H9 (cell line): ENCODE measurements around the gene FHL3. TPM values are rescaled to one million over a fixed set of nuclear protein-coding genes. Genes with fewer than 3 reads are reported as not detected.

Experiments used
- DNase-seq: peaks from one replicate; pipeline ENCODE4 v3.0.0-alpha.2; 2017
- H2AFZ ChIP-seq: one replicate; pipeline ENCODE4 v1.6.1; 2013; ENCODE audit warnings: mild to moderate bottlenecking, low read length, control low read depth, moderate library complexity
- H2AK5ac ChIP-seq: 2 replicates; pipeline ENCODE4 v1.6.1; 2013; ENCODE audit warnings: low read length, control low read depth, mixed read lengths; ENCODE audit not compliant: insufficient read length
- H2BK120ac ChIP-seq: one replicate; pipeline ENCODE4 v1.6.1; 2013; ENCODE audit warnings: low read depth, mild to moderate bottlenecking, low read length, control low read depth, inconsistent platforms; ENCODE audit not compliant: poor library complexity, severe bottlenecking
- H2BK12ac ChIP-seq: 2 replicates; pipeline ENCODE4 v1.6.1; 2013; ENCODE audit warnings: low read length, control low read depth, mixed read lengths, low read depth; ENCODE audit not compliant: insufficient read length
- H2BK15ac ChIP-seq: 2 replicates; pipeline ENCODE4 v1.6.1; 2013; ENCODE audit warnings: low read depth, low read length, control low read depth
- H2BK20ac ChIP-seq: one replicate; pipeline ENCODE4 v1.6.1; 2013; ENCODE audit warnings: low read depth, mild to moderate bottlenecking, low read length, control low read depth, inconsistent platforms; ENCODE audit not compliant: poor library complexity, severe bottlenecking
- H2BK5ac ChIP-seq: 2 replicates; pipeline ENCODE4 v1.6.1; 2013; ENCODE audit warnings: low read length, control low read depth, mixed read lengths; ENCODE audit not compliant: insufficient read length
- H3K14ac ChIP-seq: 2 replicates; pipeline ENCODE4 v1.6.1; 2013; ENCODE audit warnings: low read length, control low read depth; ENCODE audit not compliant: insufficient read depth
- H3K18ac ChIP-seq: 2 replicates; pipeline ENCODE4 v1.6.1; 2013; ENCODE audit warnings: low read depth, mild to moderate bottlenecking, mixed read lengths, low read length, control low read depth; ENCODE audit not compliant: insufficient read length
- H3K23ac ChIP-seq: 2 replicates; pipeline ENCODE4 v1.6.1; 2013; ENCODE audit warnings: low read length, control low read depth, mixed read lengths, low read depth; ENCODE audit not compliant: insufficient read length
- H3K23me2 ChIP-seq: 2 replicates; pipeline ENCODE4 v1.6.1; 2013; ENCODE audit warnings: low read depth, mild to moderate bottlenecking, mixed read lengths, low read length, control low read depth; ENCODE audit not compliant: insufficient read length, poor library complexity, severe bottlenecking
- H3K27ac ChIP-seq: 2 replicates; pipeline ENCODE4 v1.5.1; 2013; ENCODE audit warnings: low read length, control low read depth, mixed read lengths, low read depth; ENCODE audit not compliant: insufficient read length
- H3K27me3 ChIP-seq: 2 replicates; pipeline ENCODE4 v1.6.1; 2013; ENCODE audit warnings: low read length, control low read depth, inconsistent platforms; ENCODE audit not compliant: insufficient read depth
- H3K4ac ChIP-seq: 2 replicates; pipeline ENCODE4 v1.6.1; 2013; ENCODE audit warnings: low read depth, mild to moderate bottlenecking, control low read depth, inconsistent platforms, low read length, moderate library complexity
- H3K4me1 ChIP-seq: 2 replicates; pipeline ENCODE4 v1.6.1; 2013; ENCODE audit warnings: low read length, control low read depth, inconsistent platforms; ENCODE audit not compliant: insufficient read depth
- H3K4me2 ChIP-seq: 2 replicates; pipeline ENCODE4 v1.6.1; 2013; ENCODE audit warnings: low read length, control low read depth, mixed read lengths; ENCODE audit not compliant: insufficient read length, insufficient read depth
- H3K56ac ChIP-seq: 2 replicates; pipeline ENCODE4 v1.6.1; 2013; ENCODE audit warnings: low read depth, mild to moderate bottlenecking, mixed read lengths, low read length, control low read depth; ENCODE audit not compliant: insufficient read length
- H3K79me1 ChIP-seq: 2 replicates; pipeline ENCODE4 v1.6.1; 2013; ENCODE audit warnings: low read depth, mild to moderate bottlenecking, moderate library complexity, low read length, control low read depth, inconsistent platforms; ENCODE audit not compliant: insufficient read depth, poor library complexity, severe bottlenecking
- H3K79me2 ChIP-seq: 2 replicates; pipeline ENCODE4 v1.6.1; 2013; ENCODE audit warnings: low read length, control low read depth, inconsistent platforms; ENCODE audit not compliant: insufficient read depth
- H3K9ac ChIP-seq: 2 replicates; pipeline ENCODE4 v1.6.1; 2013; ENCODE audit warnings: low read length, control low read depth, mixed read lengths; ENCODE audit not compliant: insufficient read length; ENCODE audit errors: extremely low read depth
- H3K9me3 ChIP-seq: one replicate; pipeline ENCODE4 v1.6.1; 2013; ENCODE audit warnings: low read depth, low read length, inconsistent platforms; ENCODE audit not compliant: control insufficient read depth
- H3T11ph ChIP-seq: one replicate; pipeline ENCODE4 v1.6.1; 2013; ENCODE audit warnings: mild to moderate bottlenecking, low read length, control low read depth, inconsistent platforms
- H4K20me1 ChIP-seq: one replicate; pipeline ENCODE4 v1.6.1; 2013; ENCODE audit not compliant: control insufficient read depth, insufficient read length, insufficient read depth
- H4K5ac ChIP-seq: 2 replicates; pipeline ENCODE4 v1.6.1; 2013; ENCODE audit warnings: low read depth, mild to moderate bottlenecking, mixed read lengths, low read length, control low read depth; ENCODE audit not compliant: insufficient read length
- H4K8ac ChIP-seq: replicated peaks from 2 replicates; pipeline ENCODE4 v1.6.1; 2013; ENCODE audit warnings: low read length, control low read depth, mixed read lengths, low read depth; ENCODE audit not compliant: insufficient read length
- H4K91ac ChIP-seq: 2 replicates; pipeline ENCODE4 v1.6.1; 2013; ENCODE audit warnings: low read depth, mild to moderate bottlenecking, moderate library complexity, mixed read lengths, low read length, control low read depth; ENCODE audit not compliant: insufficient read length
- H3K27ac Mint-ChIP-seq, 3 experiments: 2 replicates in 2 of 3; 3 replicates in 1 of 3; pipeline ENCODE4 v1.8.0; 2020 to 2021; ENCODE audit warnings: mixed read lengths in 3 of 3, mild to moderate bottlenecking in 1 of 3, moderate library complexity in 1 of 3
- H3K27me3 Mint-ChIP-seq: 2 replicates; pipeline ENCODE4 v1.8.0; 2021; ENCODE audit warnings: low read depth, mild to moderate bottlenecking, moderate library complexity, mixed read lengths
- H3K36me3 Mint-ChIP-seq, 3 experiments: 2 replicates in 2 of 3; 3 replicates in 1 of 3; pipeline ENCODE4 v1.8.0; 2020 to 2021; ENCODE audit warnings: low read depth in 3 of 3, mixed read lengths in 3 of 3; ENCODE audit not compliant: insufficient read depth in 1 of 3
- H3K4me1 Mint-ChIP-seq, 2 experiments: 2 replicates each; pipeline ENCODE4 v1.8.0; 2020; ENCODE audit warnings: mixed read lengths in 2 of 2
- H3K4me3 Mint-ChIP-seq, 2 experiments: 2 replicates in 1 of 2; 3 replicates in 1 of 2; pipeline ENCODE4 v1.8.0; 2020 to 2021; ENCODE audit warnings: mild to moderate bottlenecking in 2 of 2, mixed read lengths in 2 of 2, moderate library complexity in 1 of 2
- H3K9me3 Mint-ChIP-seq, 2 experiments: 2 replicates in 1 of 2; 3 replicates in 1 of 2; pipeline ENCODE4 v1.8.0; 2020; ENCODE audit warnings: mild to moderate bottlenecking in 2 of 2, mixed read lengths in 2 of 2, moderate library complexity in 1 of 2
- WGBS: extraction: QIAGEN DNeasy Blood & Tissue Kit; methylation state at CpG from one replicate; pipeline ENCODE4 v1.1.7; 2013; ENCODE audit warnings: missing lambda C conversion rate, low lambda C conversion rate, mixed read lengths; ENCODE audit not compliant: insufficient read length; ENCODE audit errors: extremely low coverage; 5-methylcytosine and 5-hydroxymethylcytosine counted together
- total RNA-seq: library from RNA; stranded (reverse); gene quantifications from 2 replicates; pipeline ENCODE4 v1.2.1, GENCODE V29; 2021
- TF ChIP-seq, protein P1 (sequence below): fragments of 200-600 bp; sonication (generic); conservative IDR thresholded peaks from 3 replicates; pipeline ENCODE4 v1.8.0; 2021; ENCODE audit warnings: antibody characterized with exemption, mild to moderate bottlenecking

The FHL3 gene
- total RNA-seq, 1 experiment from 2014 or later: 32.8 TPM

DNA sequence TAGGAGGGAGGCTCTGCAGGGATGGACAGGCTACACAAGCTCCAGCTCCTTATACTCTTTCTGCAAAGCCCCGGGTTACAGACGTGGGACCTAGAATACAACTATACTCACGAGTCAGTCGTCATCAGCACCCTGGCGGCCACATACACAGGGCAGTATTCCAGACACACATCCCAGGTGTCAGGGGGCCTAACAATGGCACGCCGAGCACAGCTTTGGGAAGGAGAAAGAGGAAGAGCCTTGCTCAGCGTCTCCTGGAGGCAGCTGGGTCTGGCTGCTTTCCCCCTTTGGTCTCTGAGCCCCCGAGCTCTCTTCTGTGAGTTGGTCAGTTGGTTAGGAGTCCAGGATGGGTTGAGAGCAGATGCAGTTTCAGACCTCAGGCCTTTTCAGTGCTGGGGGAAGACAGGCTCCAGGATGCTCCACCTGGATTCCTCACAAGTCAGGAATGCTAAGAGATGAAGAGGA, 45.8 kb upstream of the FHL3 start:
- H3K27ac ChIP-seq: no peak overlapping the region
- no peak overlapping the region for H2BK15ac ChIP-seq
- no peak overlapping the region for H3K56ac ChIP-seq
- H4K8ac ChIP-seq: no peak overlapping the region
- no peak overlapping the region for H4K91ac ChIP-seq
- TF ChIP-seq, protein P1, sequence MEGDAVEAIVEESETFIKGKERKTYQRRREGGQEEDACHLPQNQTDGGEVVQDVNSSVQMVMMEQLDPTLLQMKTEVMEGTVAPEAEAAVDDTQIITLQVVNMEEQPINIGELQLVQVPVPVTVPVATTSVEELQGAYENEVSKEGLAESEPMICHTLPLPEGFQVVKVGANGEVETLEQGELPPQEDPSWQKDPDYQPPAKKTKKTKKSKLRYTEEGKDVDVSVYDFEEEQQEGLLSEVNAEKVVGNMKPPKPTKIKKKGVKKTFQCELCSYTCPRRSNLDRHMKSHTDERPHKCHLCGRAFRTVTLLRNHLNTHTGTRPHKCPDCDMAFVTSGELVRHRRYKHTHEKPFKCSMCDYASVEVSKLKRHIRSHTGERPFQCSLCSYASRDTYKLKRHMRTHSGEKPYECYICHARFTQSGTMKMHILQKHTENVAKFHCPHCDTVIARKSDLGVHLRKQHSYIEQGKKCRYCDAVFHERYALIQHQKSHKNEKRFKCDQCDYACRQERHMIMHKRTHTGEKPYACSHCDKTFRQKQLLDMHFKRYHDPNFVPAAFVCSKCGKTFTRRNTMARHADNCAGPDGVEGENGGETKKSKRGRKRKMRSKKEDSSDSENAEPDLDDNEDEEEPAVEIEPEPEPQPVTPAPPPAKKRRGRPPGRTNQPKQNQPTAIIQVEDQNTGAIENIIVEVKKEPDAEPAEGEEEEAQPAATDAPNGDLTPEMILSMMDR: 0 out of 3 replicates have a peak, but pooled peaks have one; percentile 14
- no peaks in the 10 kb centered on the region for H3K79me1 ChIP-seq
- Mint-ChIP-seq H3K36me3 (no peaks in the 10 kb centered on the region), H3K4me3 (no peak overlapping the region), H3K9me3 (no peaks in the 10 kb centered on the region), H3K27ac (no peak overlapping the region), H3K27me3 (peaks cover 25% of the 10 kb centered on the region), H3K4me1 (peaks cover 46 to 53% of the 10 kb centered on the region in 2 experiments)
- H3K23ac ChIP-seq: no peak overlapping the region
- no peak overlapping the region for H2BK5ac ChIP-seq
- H3K18ac ChIP-seq: no peak overlapping the region
- no peak overlapping the region for H2BK12ac ChIP-seq
- no peaks in the 10 kb centered on the region for H3K9me3 ChIP-seq
- no peak overlapping the region for H2AK5ac ChIP-seq
- H3T11ph ChIP-seq: no peak overlapping the region
- H2BK20ac ChIP-seq: no peak overlapping the region
- H2AFZ ChIP-seq: no peak overlapping the region
- no peak overlapping the region for H2BK120ac ChIP-seq
- no peak overlapping the region for H3K9ac ChIP-seq
- peaks cover 2% of the 10 kb centered on the region; the same call in 1 of the 2 replicates for H3K27me3 ChIP-seq
- peaks cover 11% of the 10 kb centered on the region for H3K23me2 ChIP-seq
- H3K4me1 ChIP-seq: peaks cover 7% of the 10 kb centered on the region; the same call in 1 of the 2 replicates
- H4K5ac ChIP-seq: no peak overlapping the region
- no CpG with 5 or more reads among the region's 9 CpGs for WGBS
- no peak overlapping the region for H3K14ac ChIP-seq
- no peak for DNase-seq
- no peak overlapping the region for H3K4me2 ChIP-seq
- H4K20me1 ChIP-seq: no peaks in the 10 kb centered on the region
- no peak overlapping the region for H3K4ac ChIP-seq
- no peaks in the 10 kb centered on the region; the same call in 1 of the 2 replicates for H3K79me2 ChIP-seq
